Activated CD4-positive, CD25-positive, alpha-beta regulatory T cell treated with anti-CD3 and anti-CD28 coated beads, Interleukin-2, amount 50 U/mL, for 16 hours (primary cell): ENCODE measurements around the gene TTK.

Source experiments
- DNase-seq: peaks from one replicate; pipeline ENCODE4 v3.0.0-alpha.2; 2020; ENCODE audit warnings: low read depth, low spot score

The TTK gene

GRCh38 chr6:80004173-80005072, at the start of gene TTK:
TSS of gene TTK (plus strand) at chr6:80004649. CDS start at chr6:80005844, 1,195 bp downstream.
- peak; percentile 83 for DNase-seq

GRCh38 chr6:79954849-79955248, 49.6 kb upstream of the TTK start:
- DNase-seq = no peak

GRCh38 chr6:79964607-79965081, 39.8 kb upstream of the TTK start:
- no peak for DNase-seq

GRCh38 chr6:79967178-79967577, 37.3 kb upstream of the TTK start:
- no peak for DNase-seq

- no peak for DNase-seq
These were observed 34.7 kb upstream of the TTK start for GRCh38 chr6:79969784-79970183.

GRCh38 chr6:79971193-79971592, 33.3 kb upstream of the TTK start:
- DNase-seq = no peak

GRCh38 chr6:79981652-79982051, 22.8 kb upstream of the TTK start:
- DNase-seq = no peak

GRCh38 chr6:79984261-79984660, 20.2 kb upstream of the TTK start:
- DNase-seq = no peak

GRCh38 chr6:79985128-79985527, 19.3 kb upstream of the TTK start:
- no peak for DNase-seq

GRCh38 chr6:79989641-79990040, 14.8 kb upstream of the TTK start:
- DNase-seq = no peak

- no peak for DNase-seq
These were observed 11.2 kb upstream of the TTK start for GRCh38 chr6:79993012-79993910.

- DNase-seq = no peak
These were observed 10.5 kb upstream of the TTK start for GRCh38 chr6:79993911-79994309.

- no peak for DNase-seq
These were observed 6.7 kb upstream of the TTK start for GRCh38 chr6:79997728-79998127.

- no peak for DNase-seq
These were observed 3.1 kb upstream of the TTK start for GRCh38 chr6:80001337-80001736.

- DNase-seq = no peak
These were observed 650 bp upstream of the TTK start for GRCh38 chr6:80003826-80004172.

- no peak for DNase-seq
These were observed 957 bp downstream of the TTK start for GRCh38 chr6:80005406-80005805.

GRCh38 chr6:80006541-80006940, 2.1 kb downstream of the TTK start:
- no peak for DNase-seq

- DNase-seq = no peak
These were observed 5.1 kb downstream of the TTK start for GRCh38 chr6:80009531-80009930.

GRCh38 chr6:80010288-80010687, 5.8 kb downstream of the TTK start:
- DNase-seq = no peak

- no peak for DNase-seq
These were observed 11.5 kb downstream of the TTK start for GRCh38 chr6:80015839-80016435.

- no peak for DNase-seq
These were observed 16.1 kb downstream of the TTK start for GRCh38 chr6:80020381-80021120.
